GM18909 (cell line): Measurements from ENCODE around the gene BMP7.
"Not testable (repeated sequence)": the region's sequence is repeated elsewhere in the genome, so short reads cannot be mapped to it uniquely, and the experiment has no call there.

Experiments used
- ATAC-seq: cut with Tn5 transposase; IDR thresholded peaks from one replicate; pipeline ENCODE4 v1.9.1; 2021; ENCODE audit warnings: mild to moderate bottlenecking; ENCODE audit not compliant: unreplicated experiment, poor library complexity

Gene BMP7

GRCh38 chr20:57268399-57269076, 2.1 kb upstream of the BMP7 start:
- ATAC-seq: no peak

- ATAC-seq: no peak
Observed at GRCh38 chr20:57267158-57267821, 849 bp upstream of the BMP7 start.

- ATAC-seq: no peak
Observed at GRCh38 chr20:57265997-57266290, 497 bp downstream of the BMP7 start.

- no peak for ATAC-seq
Observed at GRCh38 chr20:57265336-57265996, 975 bp downstream of the BMP7 start.

- ATAC-seq: not testable (repeated sequence)
Observed at GRCh38 chr20:57264908-57265335, 1.5 kb downstream of the BMP7 start.

GRCh38 chr20:57263801-57264792, 2.3 kb downstream of the BMP7 start:
- no peak for ATAC-seq

- ATAC-seq: no peak
Observed at GRCh38 chr20:57262784-57263609, 3.4 kb downstream of the BMP7 start.

GRCh38 chr20:57262301-57262700, 4.1 kb downstream of the BMP7 start:
- no peak for ATAC-seq

GRCh38 chr20:57261457-57262251, 4.8 kb downstream of the BMP7 start:
- ATAC-seq: no peak

- no peak for ATAC-seq
Observed at GRCh38 chr20:57260934-57261333, 5.5 kb downstream of the BMP7 start.

GRCh38 chr20:57259938-57260921, 6.2 kb downstream of the BMP7 start:
- no peak for ATAC-seq

GRCh38 chr20:57259121-57259937, 7.1 kb downstream of the BMP7 start:
- ATAC-seq: no peak

GRCh38 chr20:57257701-57258453, 8.6 kb downstream of the BMP7 start:
- no peak for ATAC-seq

- ATAC-seq: no peak
Observed at GRCh38 chr20:57256908-57257307, 9.5 kb downstream of the BMP7 start.

- no peak for ATAC-seq
Observed at GRCh38 chr20:57256205-57256604, 10.2 kb downstream of the BMP7 start.

GRCh38 chr20:57255183-57255582, 11.3 kb downstream of the BMP7 start:
- ATAC-seq: no peak
